Karpas-422 (cell line): ENCODE measurements around the gene MACROD2. TPM values are rescaled to one million over a fixed set of nuclear protein-coding genes. Genes with fewer than 3 reads are reported as not detected.

Source experiments
- DNase-seq: peaks from one replicate; pipeline ENCODE4 v3.0.0-alpha.2; 2015
- H2AFZ ChIP-seq: fragments of 200-600 bp; sonication (generic); 2 replicates; pipeline ENCODE4 v1.6.1; 2014; ENCODE audit warnings: antibody characterized with exemption, low read length, mixed read lengths
- H3K27ac ChIP-seq: fragments of 200-600 bp; sonication (generic); 2 replicates; pipeline ENCODE4 v1.5.1; 2014; ENCODE audit warnings: mild to moderate bottlenecking, low read length, moderate library complexity
- H3K27me3 ChIP-seq: fragments of 200-600 bp; sonication (generic); 2 replicates; pipeline ENCODE4 v1.6.1; 2014; ENCODE audit warnings: low read length, mixed read lengths
- H3K36me3 ChIP-seq: fragments of 200-600 bp; sonication (generic); 2 replicates; pipeline ENCODE4 v1.6.1; 2014; ENCODE audit warnings: low read length, mixed read lengths; ENCODE audit not compliant: insufficient read depth
- H3K4me1 ChIP-seq: fragments of 200-600 bp; sonication (generic); 2 replicates; pipeline ENCODE4 v1.6.1; 2014; ENCODE audit warnings: mild to moderate bottlenecking, low read length, mixed read lengths
- H3K4me2 ChIP-seq: fragments of 200-600 bp; sonication (generic); 2 replicates; pipeline ENCODE4 v1.6.1; 2014; ENCODE audit warnings: low read length, low read depth, mild to moderate bottlenecking; ENCODE audit not compliant: poor library complexity, severe bottlenecking
- H3K4me3 ChIP-seq: fragments of 200-600 bp; sonication (generic); 2 replicates; pipeline ENCODE4 v1.5.1; 2014; ENCODE audit warnings: mild to moderate bottlenecking, antibody characterized with exemption, low read length, mixed read lengths
- H3K79me2 ChIP-seq: fragments of 200-600 bp; sonication (generic); 2 replicates; pipeline ENCODE4 v1.6.1; 2014; ENCODE audit warnings: mild to moderate bottlenecking, low read length, mixed read lengths
- H3K9ac ChIP-seq: fragments of 200-600 bp; sonication (generic); 2 replicates; pipeline ENCODE4 v1.6.0; 2014; ENCODE audit warnings: low read length
- H3K9me2 ChIP-seq: fragments of 200-600 bp; sonication (generic), shearing (Covaris generic); replicated peaks from 2 replicates; pipeline ENCODE4 v1.6.0; 2014; ENCODE audit warnings: mild to moderate bottlenecking, low read length, moderate library complexity; ENCODE audit not compliant: insufficient read depth
- H3K9me3 ChIP-seq: fragments of 300-700, 200-600 bp; sonication (generic); 2 replicates; pipeline ENCODE4 v1.6.1; 2014; ENCODE audit warnings: low read length, mixed read lengths
- H4K20me1 ChIP-seq: fragments of 200-600 bp; sonication (generic); 2 replicates; pipeline ENCODE4 v1.6.1; 2014; ENCODE audit warnings: mild to moderate bottlenecking, antibody characterized with exemption, low read length, low read depth; ENCODE audit not compliant: insufficient read depth
- total RNA-seq: library from RNA; depleted of rRNA; stranded (reverse); fragments of >200 nt; shearing (Covaris generic); gene quantifications from 2 replicates; pipeline ENCODE4 v1.2.3, GENCODE V29; 2014; ENCODE audit warnings: low replicate concordance

MACROD2 gene
- total RNA-seq, 1 experiment from 2014 or later = 0.15 TPM

GRCh38 chr20:14928083-14928482, 932.8 kb downstream of the MACROD2 start:
- no peak overlapping the region for H3K27ac ChIP-seq
- no peaks in the 10 kb centered on the region for H3K79me2 ChIP-seq
- H3K27me3 ChIP-seq = no peaks in the 10 kb centered on the region
- H3K4me2 ChIP-seq = no peak overlapping the region
- H4K20me1 ChIP-seq = no peaks in the 10 kb centered on the region
- no peaks in the 10 kb centered on the region for H3K9me2 ChIP-seq
- no peaks in the 10 kb centered on the region for H3K4me1 ChIP-seq
- no peak overlapping the region for H3K9ac ChIP-seq
- DNase-seq = no peak
- H2AFZ ChIP-seq = no peak overlapping the region
- no peaks in the 10 kb centered on the region for H3K36me3 ChIP-seq
- peaks cover 4% of the 10 kb centered on the region; the same call in 1 of the 2 replicates for H3K9me3 ChIP-seq
- no peak overlapping the region for H3K4me3 ChIP-seq

DNA sequence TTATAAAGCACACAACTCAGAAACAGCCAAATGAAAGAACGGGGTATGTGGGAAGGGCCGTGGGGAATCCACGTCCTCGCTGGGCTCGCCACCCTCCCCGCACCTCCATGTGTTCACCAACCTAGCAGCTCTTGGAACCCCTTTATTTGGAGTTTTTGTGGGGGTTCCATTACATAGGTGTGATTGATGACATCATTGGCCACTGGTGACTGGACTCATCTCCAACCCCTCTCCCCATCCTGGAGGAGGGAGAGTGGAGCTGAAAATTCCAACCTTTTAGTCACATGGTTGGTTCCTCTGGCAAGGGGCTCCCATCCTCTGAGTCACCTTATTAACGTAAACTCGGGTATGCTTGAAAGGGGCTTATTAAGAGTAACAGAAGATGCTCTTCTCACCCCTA, 934.1 kb downstream of the MACROD2 start:
- H3K27me3 ChIP-seq = no peaks in the 10 kb centered on the region
- H3K9me2 ChIP-seq = no peaks in the 10 kb centered on the region
- H2AFZ ChIP-seq = no peak overlapping the region
- no peaks in the 10 kb centered on the region for H3K79me2 ChIP-seq
- H4K20me1 ChIP-seq = no peaks in the 10 kb centered on the region
- no peak overlapping the region for H3K4me3 ChIP-seq
- no peak overlapping the region for H3K9ac ChIP-seq
- DNase-seq = no peak
- no peak overlapping the region for H3K27ac ChIP-seq
- H3K4me2 ChIP-seq = no peak overlapping the region
- H3K9me3 ChIP-seq = peaks cover 7% of the 10 kb centered on the region; the same call in 1 of the 2 replicates
- no peaks in the 10 kb centered on the region for H3K36me3 ChIP-seq
- H3K4me1 ChIP-seq = no peaks in the 10 kb centered on the region

DNA sequence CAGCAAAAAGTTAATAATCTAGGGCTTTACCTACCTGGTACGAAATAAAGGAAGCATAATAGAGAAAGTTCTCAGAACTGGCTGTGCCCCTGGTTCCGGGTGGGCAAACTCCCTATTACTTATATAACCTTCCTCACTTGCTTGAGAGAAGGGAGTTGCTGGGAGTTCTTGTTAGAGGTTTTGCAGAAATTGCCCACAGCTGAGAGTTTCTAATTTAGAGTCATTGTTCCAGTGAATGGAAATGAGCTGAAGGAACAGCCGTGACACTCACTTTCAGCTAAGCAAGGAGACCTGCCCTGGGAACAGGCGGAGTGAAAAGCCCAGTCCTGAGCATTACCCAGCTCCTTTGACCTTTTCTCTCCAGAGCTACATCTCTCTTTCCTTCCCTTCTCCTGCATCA, 936.7 kb downstream of the MACROD2 start:
- Histone ChIP-seq H3K9me2 (no peaks in the 10 kb centered on the region), H3K9me3 (peaks cover 7% of the 10 kb centered on the region; the same call in 1 of the 2 replicates), H3K27ac (no peak overlapping the region), H3K4me2 (no peak overlapping the region), H3K36me3 (no peaks in the 10 kb centered on the region), H3K4me3 (no peak overlapping the region), H3K9ac (no peak overlapping the region), H3K27me3 (no peaks in the 10 kb centered on the region), H2AFZ (no peak overlapping the region), H3K4me1 (no peaks in the 10 kb centered on the region), H4K20me1 (no peaks in the 10 kb centered on the region), H3K79me2 (no peaks in the 10 kb centered on the region)
- no peak for DNase-seq

GRCh38 chr20:14935285-14935684, 940.0 kb downstream of the MACROD2 start:
- no peak overlapping the region for H3K4me2 ChIP-seq
- no peak overlapping the region for H3K4me3 ChIP-seq
- no peaks in the 10 kb centered on the region for H3K79me2 ChIP-seq
- no peaks in the 10 kb centered on the region for H3K4me1 ChIP-seq
- no peaks in the 10 kb centered on the region for H3K27me3 ChIP-seq
- H2AFZ ChIP-seq = no peak overlapping the region
- H4K20me1 ChIP-seq = no peaks in the 10 kb centered on the region
- no peaks in the 10 kb centered on the region for H3K36me3 ChIP-seq
- H3K9ac ChIP-seq = no peak overlapping the region
- H3K9me3 ChIP-seq = 0 out of 2 replicates have a peak, but pooled peaks cover 4% of the 10 kb centered on the region
- no peak overlapping the region for H3K27ac ChIP-seq
- DNase-seq = no peak
- H3K9me2 ChIP-seq = no peaks in the 10 kb centered on the region

DNA sequence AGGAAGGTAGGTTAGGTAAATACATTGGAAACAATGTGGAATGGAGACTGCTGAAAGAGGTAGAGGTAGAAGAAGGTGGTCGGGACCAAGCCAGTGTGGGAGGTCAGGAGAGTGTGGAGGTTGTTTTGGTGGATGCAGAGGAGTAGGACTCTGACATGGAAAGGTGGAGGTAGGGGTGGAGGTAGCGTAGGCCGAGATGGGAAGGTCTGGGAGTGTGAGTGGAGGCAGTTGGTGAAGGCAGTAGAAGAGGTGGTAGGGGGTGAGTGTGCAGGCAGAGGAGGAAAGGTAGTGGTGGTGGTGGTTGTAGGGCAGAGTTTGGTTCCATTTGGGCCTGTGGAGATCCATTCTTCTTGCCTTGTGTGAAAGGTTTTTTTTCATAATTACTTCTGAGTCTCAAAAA, 941.7 kb downstream of the MACROD2 start:
- Histone ChIP-seq H3K36me3 (no peaks in the 10 kb centered on the region), H3K4me3 (no peak overlapping the region), H3K4me2 (no peak overlapping the region), H4K20me1 (no peaks in the 10 kb centered on the region), H3K9me3 (0 out of 2 replicates have a peak, but pooled peaks cover 4% of the 10 kb centered on the region), H3K4me1 (no peaks in the 10 kb centered on the region), H3K9ac (no peak overlapping the region), H3K27me3 (no peaks in the 10 kb centered on the region), H3K27ac (no peak overlapping the region), H3K9me2 (no peaks in the 10 kb centered on the region), H2AFZ (no peak overlapping the region), H3K79me2 (no peaks in the 10 kb centered on the region)
- no peak for DNase-seq

- Histone ChIP-seq H3K9me3 (0 out of 2 replicates have a peak, but pooled peaks cover 4% of the 10 kb centered on the region), H3K27me3 (no peaks in the 10 kb centered on the region), H3K27ac (no peak overlapping the region), H3K9ac (no peak overlapping the region), H3K4me1 (no peaks in the 10 kb centered on the region), H3K4me3 (no peak overlapping the region), H3K4me2 (no peak overlapping the region), H3K79me2 (no peaks in the 10 kb centered on the region), H2AFZ (no peak overlapping the region), H3K9me2 (no peaks in the 10 kb centered on the region), H4K20me1 (no peaks in the 10 kb centered on the region), H3K36me3 (no peaks in the 10 kb centered on the region)
- no peak for DNase-seq
Measured at GRCh38 chr20:14937846-14938245, 942.5 kb downstream of the MACROD2 start.

DNA sequence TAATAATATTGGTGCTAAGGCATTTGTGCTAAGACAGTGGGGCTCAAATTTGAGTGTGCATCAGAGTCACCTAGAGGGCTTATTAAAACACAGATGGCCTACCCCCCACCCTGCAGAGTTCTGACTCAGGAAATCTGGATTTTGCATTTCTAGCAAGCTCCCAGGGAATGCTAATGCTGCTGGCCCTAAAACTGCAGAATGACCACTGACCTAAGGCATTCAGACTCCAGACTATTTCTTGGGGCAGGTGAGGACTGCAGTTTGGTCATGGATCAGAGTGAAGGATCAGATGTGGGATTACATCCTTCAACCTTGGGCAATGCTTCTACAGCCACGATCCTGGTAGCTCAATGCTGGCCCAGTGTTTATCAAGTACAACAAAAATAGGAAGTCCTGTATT, 952.2 kb downstream of the MACROD2 start:
- no peak for DNase-seq
- no peak overlapping the region for H3K4me3 ChIP-seq
- no peaks in the 10 kb centered on the region for H3K79me2 ChIP-seq
- no peaks in the 10 kb centered on the region for H3K4me1 ChIP-seq
- no peaks in the 10 kb centered on the region for H3K9me2 ChIP-seq
- no peaks in the 10 kb centered on the region for H3K9me3 ChIP-seq
- H2AFZ ChIP-seq = no peak overlapping the region
- H3K9ac ChIP-seq = no peak overlapping the region
- no peak overlapping the region for H3K27ac ChIP-seq
- no peaks in the 10 kb centered on the region for H3K27me3 ChIP-seq
- H3K4me2 ChIP-seq = no peak overlapping the region
- no peaks in the 10 kb centered on the region for H4K20me1 ChIP-seq
- H3K36me3 ChIP-seq = no peaks in the 10 kb centered on the region

DNA sequence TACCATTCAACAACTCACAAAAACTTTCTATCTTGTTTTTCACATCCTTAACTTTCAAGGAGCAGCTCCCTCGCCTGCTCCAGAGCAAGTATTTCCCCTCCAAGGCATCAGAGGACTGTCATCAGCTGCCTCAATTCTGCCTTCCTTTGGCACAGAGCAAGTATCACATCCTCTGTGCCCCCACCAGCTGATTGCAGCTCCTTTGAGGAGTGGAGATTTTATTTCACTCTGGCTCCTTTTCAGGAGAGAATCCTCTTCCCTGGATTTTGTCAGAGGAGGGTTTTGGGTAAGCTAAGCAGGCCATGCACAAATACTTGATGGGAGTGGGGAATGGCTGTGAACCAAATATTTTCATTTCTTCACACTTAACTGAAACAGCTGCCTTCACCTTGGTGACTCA, 952.6 kb downstream of the MACROD2 start:
- Histone ChIP-seq H3K4me3 (no peak overlapping the region), H3K36me3 (no peaks in the 10 kb centered on the region), H3K27me3 (no peaks in the 10 kb centered on the region), H3K9ac (no peak overlapping the region), H3K9me2 (no peaks in the 10 kb centered on the region), H3K9me3 (no peaks in the 10 kb centered on the region), H3K27ac (no peak overlapping the region), H3K4me1 (no peaks in the 10 kb centered on the region), H3K79me2 (no peaks in the 10 kb centered on the region), H3K4me2 (no peak overlapping the region), H4K20me1 (no peaks in the 10 kb centered on the region), H2AFZ (no peak overlapping the region)
- DNase-seq = no peak

GRCh38 chr20:14948416-14948815, 953.1 kb downstream of the MACROD2 start:
- H3K4me2 ChIP-seq = no peak overlapping the region
- no peak overlapping the region for H3K27ac ChIP-seq
- no peaks in the 10 kb centered on the region for H3K79me2 ChIP-seq
- H3K27me3 ChIP-seq = no peaks in the 10 kb centered on the region
- no peaks in the 10 kb centered on the region for H3K9me3 ChIP-seq
- H3K9me2 ChIP-seq = no peaks in the 10 kb centered on the region
- no peak for DNase-seq
- no peak overlapping the region for H3K4me3 ChIP-seq
- H3K4me1 ChIP-seq = no peaks in the 10 kb centered on the region
- no peak overlapping the region for H3K9ac ChIP-seq
- H4K20me1 ChIP-seq = no peaks in the 10 kb centered on the region
- H2AFZ ChIP-seq = no peak overlapping the region
- no peaks in the 10 kb centered on the region for H3K36me3 ChIP-seq
